Upper lobe of right lung (tissue), 1 donor: Measurements from ENCODE around the gene LARP4B. TPM values are rescaled to one million over a fixed set of nuclear protein-coding genes. Genes with fewer than 3 reads are reported as not detected.
A peak's percentile ranks its signal among the peaks of the same experiment; 100 is the strongest.
"Not testable (repeated sequence)": the region's sequence is repeated elsewhere in the genome, so short reads cannot be mapped to it uniquely, and the experiment has no call there.

Experiments used
- ATAC-seq: fragments of 200-7000 bp; cut with Tn5 transposase; one replicate; pipeline ENCODE4 v1.9.1; 2020; ENCODE audit warnings: mild to moderate bottlenecking, moderate library complexity
- DNase-seq: peaks from one replicate; pipeline ENCODE4 v3.0.0-alpha.2; 2020
- H3K27ac ChIP-seq: fragments of 200-600 bp; one replicate; pipeline ENCODE4 v1.8.0; 2022
- H3K27me3 ChIP-seq: fragments of 200-600 bp; one replicate; pipeline ENCODE4 v1.8.0; 2022; ENCODE audit warnings: mild to moderate bottlenecking
- H3K36me3 ChIP-seq: fragments of 200-600 bp; one replicate; pipeline ENCODE4 v1.8.0; 2022
- H3K4me1 ChIP-seq: fragments of 200-600 bp; one replicate; pipeline ENCODE4 v1.8.0; 2022
- H3K4me3 ChIP-seq: fragments of 200-600 bp; one replicate; pipeline ENCODE4 v1.8.0; 2022; ENCODE audit warnings: mild to moderate bottlenecking
- H3K9me3 ChIP-seq: fragments of 200-600 bp; one replicate; pipeline ENCODE4 v1.8.0; 2022
- intact Hi-C: fragments of 100-400 bp; cut with DNase I; formaldehyde crosslinking; loops from one replicate; pipeline ENCODE4 v1.11.0; 2022
- total RNA-seq: library from RNA; stranded (reverse); fragmentation: NEBNext Ultra II Directional; extraction: Animal tissue kit (Norgen Biotek cat#: 25700); gene quantifications from one replicate; pipeline ENCODE4 v1.2.1, GENCODE V29; 2021
- TF ChIP-seq, protein P1 (sequence below): fragments of 200-600 bp; IDR thresholded peaks from one replicate; pipeline ENCODE4 v1.8.0; 2022; ENCODE audit warnings: antibody characterized with exemption
- donor health status: DM: no; HTN: yes; CAD: no; lungs with severe emphysema.

LARP4B gene
- total RNA-seq, 1 donor from 2014 or later, result 126 TPM

GRCh38 chr10:934746-935406, 3.4 kb upstream of the LARP4B start:
- DNase-seq (no peak), ATAC-seq (no peak)
- no peaks in the 10 kb centered on the region for H3K36me3 ChIP-seq
- H3K4me1 ChIP-seq, result peaks cover 5% of the 10 kb centered on the region
- no peak overlapping the region for H3K4me3 ChIP-seq
- TF ChIP-seq, protein P1, sequence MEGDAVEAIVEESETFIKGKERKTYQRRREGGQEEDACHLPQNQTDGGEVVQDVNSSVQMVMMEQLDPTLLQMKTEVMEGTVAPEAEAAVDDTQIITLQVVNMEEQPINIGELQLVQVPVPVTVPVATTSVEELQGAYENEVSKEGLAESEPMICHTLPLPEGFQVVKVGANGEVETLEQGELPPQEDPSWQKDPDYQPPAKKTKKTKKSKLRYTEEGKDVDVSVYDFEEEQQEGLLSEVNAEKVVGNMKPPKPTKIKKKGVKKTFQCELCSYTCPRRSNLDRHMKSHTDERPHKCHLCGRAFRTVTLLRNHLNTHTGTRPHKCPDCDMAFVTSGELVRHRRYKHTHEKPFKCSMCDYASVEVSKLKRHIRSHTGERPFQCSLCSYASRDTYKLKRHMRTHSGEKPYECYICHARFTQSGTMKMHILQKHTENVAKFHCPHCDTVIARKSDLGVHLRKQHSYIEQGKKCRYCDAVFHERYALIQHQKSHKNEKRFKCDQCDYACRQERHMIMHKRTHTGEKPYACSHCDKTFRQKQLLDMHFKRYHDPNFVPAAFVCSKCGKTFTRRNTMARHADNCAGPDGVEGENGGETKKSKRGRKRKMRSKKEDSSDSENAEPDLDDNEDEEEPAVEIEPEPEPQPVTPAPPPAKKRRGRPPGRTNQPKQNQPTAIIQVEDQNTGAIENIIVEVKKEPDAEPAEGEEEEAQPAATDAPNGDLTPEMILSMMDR, result no peak
- intact Hi-C loops, result no loop called here
- H3K9me3 ChIP-seq, result no peaks in the 10 kb centered on the region
- H3K27me3 ChIP-seq, result no peaks in the 10 kb centered on the region
- no peak overlapping the region for H3K27ac ChIP-seq

DNA sequence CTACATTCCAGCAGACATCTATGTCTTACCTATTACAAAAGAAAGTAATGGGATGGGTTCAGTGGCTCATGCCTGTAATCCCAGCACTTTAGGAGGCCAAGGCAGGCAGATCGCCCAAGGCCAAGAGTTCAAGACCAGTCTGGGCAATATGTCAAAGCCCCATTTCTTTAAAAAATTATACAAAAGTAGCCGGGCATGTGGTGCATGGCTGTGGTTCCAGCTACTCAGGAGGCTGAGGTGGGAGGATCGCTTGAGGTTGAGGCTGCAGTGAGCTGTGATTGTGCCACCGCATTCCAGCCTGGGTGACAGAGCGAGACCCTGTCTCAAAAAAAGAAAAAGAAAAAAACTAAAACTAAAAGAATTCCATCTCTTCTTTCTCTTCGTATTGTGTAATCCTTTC, 2.7 kb upstream of the LARP4B start:
- H3K4me3 ChIP-seq, H3K27ac ChIP-seq, H3K36me3 ChIP-seq, H3K27me3 ChIP-seq, ATAC-seq, H3K9me3 ChIP-seq, DNase-seq, intact Hi-C loops: not testable (repeated sequence)
- peaks cover 12% of the 10 kb centered on the region for H3K4me1 ChIP-seq

GRCh38 chr10:932589-932988, 1.1 kb upstream of the LARP4B start:
- H3K4me3 ChIP-seq, result peak overlapping the region; percentile 57
- no peaks in the 10 kb centered on the region for H3K36me3 ChIP-seq
- TF ChIP-seq, protein P1, result no peak
- no peaks in the 10 kb centered on the region for H3K9me3 ChIP-seq
- intact Hi-C loops, result no loop called here
- H3K27me3 ChIP-seq, result no peaks in the 10 kb centered on the region
- H3K4me1 ChIP-seq, result peaks cover 27% of the 10 kb centered on the region
- H3K27ac ChIP-seq, result peak overlapping the region; percentile 95
- no peak for DNase-seq
- no peak for ATAC-seq

DNA sequence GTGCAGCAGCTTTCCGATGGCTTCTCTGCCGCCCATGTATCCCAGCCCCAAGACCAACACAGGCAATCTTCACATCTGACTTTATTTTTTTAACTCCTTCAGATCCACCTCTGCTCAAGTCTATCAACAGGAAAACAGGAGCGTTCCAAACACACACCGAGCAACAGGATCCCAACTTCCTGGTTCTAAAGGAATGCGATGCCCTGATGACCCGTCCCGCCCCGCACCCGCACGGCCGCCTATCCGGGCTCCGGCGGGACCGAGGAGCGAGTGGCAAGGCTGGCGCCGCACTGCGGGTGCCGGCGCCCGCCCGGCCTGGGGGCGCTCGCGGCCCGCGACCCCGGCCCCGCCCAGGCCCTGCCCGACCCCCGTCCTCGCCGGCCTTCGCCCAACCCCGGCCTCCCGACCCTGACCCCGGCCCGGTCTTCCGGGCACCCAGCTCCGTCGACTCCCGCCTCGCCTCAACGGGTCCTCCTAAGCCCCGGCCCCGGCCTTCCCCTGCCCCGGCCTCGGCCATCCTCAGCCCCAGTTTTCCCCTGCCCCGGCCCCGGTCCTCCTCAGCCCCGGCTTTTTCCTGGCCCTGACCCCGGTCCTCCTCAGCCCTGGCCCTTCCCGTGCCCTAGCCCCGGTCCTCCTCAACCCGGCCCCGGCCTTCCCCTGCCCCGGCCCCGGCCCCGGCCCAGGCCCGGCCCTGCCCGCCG, 730 bp downstream of the LARP4B start:
- Histone ChIP-seq H3K4me1 (peaks cover 38% of the 10 kb centered on the region), H3K27me3 (no peaks in the 10 kb centered on the region), H3K27ac (peak overlapping the region; percentile 83), H3K4me3 (peak overlapping the region; percentile 67), H3K36me3 (peaks cover 9% of the 10 kb centered on the region), H3K9me3 (no peaks in the 10 kb centered on the region)
- TF ChIP-seq, protein P1, result no peak
- ATAC-seq (peak; percentile 20), DNase-seq (peak; percentile 83)
- intact Hi-C loops, result no loop called here

DNA sequence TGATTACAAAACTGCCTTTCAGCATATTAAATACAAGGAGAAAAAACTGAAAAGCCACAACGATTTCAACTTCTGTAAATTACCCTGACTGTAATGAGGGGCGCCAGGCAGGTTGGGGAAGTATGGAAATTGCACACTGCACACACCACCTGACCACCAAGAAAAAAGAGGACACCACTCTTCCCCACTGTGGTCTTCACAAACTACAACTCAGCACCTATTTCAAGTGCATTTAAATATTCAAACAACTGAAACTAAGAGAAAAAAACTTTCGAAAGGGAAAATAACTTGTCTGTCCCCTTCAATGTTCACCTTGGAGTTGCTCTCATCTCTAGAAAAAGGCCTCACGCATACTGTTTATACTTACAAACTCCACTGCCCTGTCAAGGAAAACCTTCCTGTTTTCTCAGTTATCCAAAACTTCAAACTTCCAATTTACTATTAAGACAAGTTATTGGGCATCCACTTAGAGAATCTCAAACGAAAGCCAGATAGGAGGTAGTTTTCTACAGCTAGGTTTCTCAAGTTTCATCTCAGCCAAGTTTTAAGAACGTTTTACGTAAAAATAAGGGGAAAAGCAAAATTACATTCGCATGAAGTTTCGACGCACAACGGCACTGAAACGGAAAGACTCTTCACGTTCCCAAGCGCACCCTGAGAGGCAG, 1.4 kb downstream of the LARP4B start:
- ATAC-seq, result no peak
- DNase-seq, result no peak
- Histone ChIP-seq H3K4me3 (peak overlapping the region; percentile 67), H3K27me3 (no peaks in the 10 kb centered on the region), H3K27ac (peak overlapping the region; percentile 83), H3K4me1 (peaks cover 45% of the 10 kb centered on the region), H3K36me3 (peaks cover 16% of the 10 kb centered on the region), H3K9me3 (no peaks in the 10 kb centered on the region)
- intact Hi-C loops, result no loop called here
- TF ChIP-seq, protein P1, result no peak

DNA sequence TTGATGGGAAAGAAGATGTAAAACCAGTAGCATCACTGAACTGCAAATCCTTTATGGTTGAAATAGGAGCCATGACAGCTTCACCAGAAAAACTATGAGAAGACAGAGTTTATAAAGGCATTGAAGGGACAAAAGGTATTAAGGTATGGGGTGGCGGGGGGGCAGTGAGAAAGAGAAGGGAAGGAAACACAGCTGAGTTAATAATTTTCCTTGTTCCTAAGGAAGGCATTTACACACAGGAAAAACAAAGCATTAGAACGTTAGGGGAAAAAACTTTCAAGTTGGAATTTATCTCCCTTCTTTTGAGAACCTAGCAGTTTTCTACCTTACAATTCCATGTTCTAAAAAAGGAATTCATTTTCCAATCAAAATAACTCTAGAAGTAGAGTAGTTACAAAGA, 4.4 kb downstream of the LARP4B start:
- intact Hi-C loops, result no loop called here

More for the DNA sequence above, 4.4 kb downstream of the LARP4B start:
- no peaks in the 10 kb centered on the region for H3K27me3 ChIP-seq
- DNase-seq (no peak), ATAC-seq (no peak)
- H3K36me3 ChIP-seq, result peaks cover 17% of the 10 kb centered on the region
- peaks cover 61% of the 10 kb centered on the region for H3K4me1 ChIP-seq
- TF ChIP-seq, protein P1, result no peak
- no peaks in the 10 kb centered on the region for H3K9me3 ChIP-seq
- H3K27ac ChIP-seq, result no peak overlapping the region
- H3K4me3 ChIP-seq, result no peak overlapping the region
